OCI-LY7 (cell line): Measurements from ENCODE around the gene TNRC6C. TPM values are rescaled to one million over a fixed set of nuclear protein-coding genes. Genes with fewer than 3 reads are reported as not detected.

Source experiments
- BruUV-seq: library from RNA; stranded (reverse); fragments of 400-500 nt; replicated peaks from 2 replicates; lab custom pipeline; 2021; lab: Mats Ljungman, UMichigan
- CTCF ChIA-PET: fragments of 300-600 bp; sonication (Branson Sonifier 250); formaldehyde crosslinking; loops from one replicate; lab custom pipeline; 2022; ENCODE audit warnings: antibody characterized with exemption; ENCODE audit not compliant: unreplicated experiment; lab: Charles Lee
- POLR2A ChIA-PET: fragments of 300-600 bp; sonication (Branson Sonifier 250); formaldehyde crosslinking; loops from one replicate; lab custom pipeline; 2022; ENCODE audit warnings: antibody characterized with exemption; lab: Charles Lee
- DNase-seq: peaks from one replicate; pipeline ENCODE4 v3.0.0-alpha.2; 2015; ENCODE audit warnings: low spot score
- H2AFZ ChIP-seq: fragments of 200-600 bp; sonication (generic), shearing (Covaris generic); 2 replicates; pipeline ENCODE4 v1.6.1; 2014; ENCODE audit warnings: mild to moderate bottlenecking, antibody characterized with exemption, low read length, moderate library complexity
- H3K27ac ChIP-seq: fragments of 200-600 bp; sonication (generic); 2 replicates; pipeline ENCODE4 v1.5.1; 2014; ENCODE audit warnings: mixed run types, low read depth, mild to moderate bottlenecking, moderate library complexity, low read length, inconsistent platforms; ENCODE audit not compliant: poor library complexity, severe bottlenecking
- H3K36me3 ChIP-seq: fragments of 200-600 bp; sonication (generic); 2 replicates; pipeline ENCODE4 v1.6.1; 2014; ENCODE audit warnings: mild to moderate bottlenecking, antibody characterized with exemption, low read length, moderate library complexity, mixed read lengths; ENCODE audit not compliant: insufficient read depth
- H3K4me1 ChIP-seq: fragments of 200-600 bp; sonication (generic); 2 replicates; pipeline ENCODE4 v1.5.1; 2014; ENCODE audit warnings: mild to moderate bottlenecking, low read length; ENCODE audit not compliant: insufficient read depth, poor library complexity, severe bottlenecking
- H3K4me2 ChIP-seq: fragments of 200-600 bp; sonication (generic); 2 replicates; pipeline ENCODE4 v1.6.1; 2014; ENCODE audit warnings: mild to moderate bottlenecking, low read length
- H3K4me3 ChIP-seq: fragments of 200-600 bp; sonication (generic); 2 replicates; pipeline ENCODE4 v1.5.1; 2014; ENCODE audit warnings: mild to moderate bottlenecking, low read depth, low read length; ENCODE audit not compliant: poor library complexity, severe bottlenecking
- H3K79me2 ChIP-seq: fragments of 200-600 bp; sonication (generic); 2 replicates; pipeline ENCODE4 v1.6.1; 2016; ENCODE audit warnings: low read depth, mild to moderate bottlenecking, low read length, moderate library complexity, mixed read lengths; ENCODE audit not compliant: insufficient read depth
- H3K9me2 ChIP-seq: fragments of 200-600 bp; sonication (generic); 2 replicates; pipeline ENCODE4 v1.6.1; 2016; ENCODE audit warnings: mild to moderate bottlenecking, low read length, mixed read lengths; ENCODE audit not compliant: insufficient read depth
- H3K9me3 ChIP-seq: fragments of 200-600 bp; sonication (generic); 2 replicates; pipeline ENCODE4 v1.6.1; 2014; ENCODE audit warnings: mild to moderate bottlenecking, mixed run types, low read length, mixed read lengths
- H4K20me1 ChIP-seq: fragments of 200-600 bp; sonication (generic); 2 replicates; pipeline ENCODE4 v1.6.1; 2014; ENCODE audit warnings: mild to moderate bottlenecking, antibody characterized with exemption, low read length, moderate library complexity, mixed read lengths; ENCODE audit not compliant: insufficient read depth
- CTCF ChIP-seq: fragments of 200-600 bp; sonication (generic); conservative IDR thresholded peaks from 2 replicates; pipeline ENCODE4 v1.5.1; 2014; ENCODE audit warnings: mild to moderate bottlenecking, antibody characterized with exemption, low read length, moderate library complexity, mixed read lengths
- EZH2phosphoT487 ChIP-seq: fragments of 200-600 bp; sonication (generic); IDR thresholded peaks from 2 replicates; pipeline ENCODE4 v1.6.1; 2018; ENCODE audit warnings: low read depth, borderline replicate concordance, mild to moderate bottlenecking, mixed run types, antibody characterized with exemption, low read length, moderate library complexity, mixed read lengths
- intact Hi-C: fragments of 100-400 bp; cut with micrococcal nuclease; formaldehyde crosslinking; loops from one replicate; pipeline ENCODE4 v1.10.0; 2022; ENCODE audit not compliant: unreplicated experiment
- total RNA-seq, 2 experiments: library from RNA; depleted of rRNA in 1 of 2; stranded (reverse); fragments of >200 nt in 1 of 2; shearing (Covaris generic) in 1 of 2; gene quantifications; 2 replicates each; pipeline ENCODE4 v1.2.3, GENCODE V29; 2014 to 2022

Gene TNRC6C
- total RNA-seq, 2 experiments from 2014 or later, result 8.5 to 25.2 TPM

GRCh38 chr17:78142119-78142861, 183.8 kb downstream of the TNRC6C start:
- BruUV-seq, result TSS peak; percentile 41
- H2AFZ ChIP-seq, result no peak overlapping the region
- no peaks in the 10 kb centered on the region for H3K79me2 ChIP-seq
- TF ChIP-seq EZH2phosphoT487 (no peak), CTCF (no peak)
- DNase-seq, result no peak
- H3K9me2 ChIP-seq, result no peaks in the 10 kb centered on the region
- H4K20me1 ChIP-seq, result no peaks in the 10 kb centered on the region
- peaks cover 27% of the 10 kb centered on the region for H3K4me1 ChIP-seq
- H3K9me3 ChIP-seq, result no peaks in the 10 kb centered on the region
- CTCF ChIA-PET, result no interaction called here
- no peak overlapping the region for H3K27ac ChIP-seq
- H3K4me3 ChIP-seq, result no peak overlapping the region
- intact Hi-C loops, result no loop called here
- no peak overlapping the region for H3K4me2 ChIP-seq
- H3K36me3 ChIP-seq, result peaks cover 19% of the 10 kb centered on the region
- POLR2A ChIA-PET, result interaction anchor here (0.6 kb wide), 1 partner anchor 8 kb away, joined by 3 read pairs; no protein-coding TSS in a partner anchor

- no peaks in the 10 kb centered on the region for H4K20me1 ChIP-seq
- TF ChIP-seq EZH2phosphoT487 (no peak), CTCF (no peak)
- H3K27ac ChIP-seq, result no peak overlapping the region
- CTCF ChIA-PET, result interaction anchor here (0.6 kb wide), 1 partner anchor 26 kb away, joined by 3 read pairs; no protein-coding TSS in a partner anchor
- no peak overlapping the region for H3K4me3 ChIP-seq
- peaks cover 36% of the 10 kb centered on the region for H3K4me1 ChIP-seq
- H3K36me3 ChIP-seq, result peaks cover 13% of the 10 kb centered on the region
- DNase-seq, result no peak
- H3K4me2 ChIP-seq, result no peak overlapping the region
- intact Hi-C loops, result no loop called here
- H3K79me2 ChIP-seq, result no peaks in the 10 kb centered on the region
- no peaks in the 10 kb centered on the region for H3K9me3 ChIP-seq
- no peaks in the 10 kb centered on the region for H3K9me2 ChIP-seq
- H2AFZ ChIP-seq, result no peak overlapping the region
- BruUV-seq, result no TSS peak
- POLR2A ChIA-PET, result interaction anchor here (1.0 kb wide), 1 partner anchor 8 kb away, joined by 3 read pairs; no protein-coding TSS in a partner anchor
These were observed 185.0 kb downstream of the TNRC6C start for GRCh38 chr17:78143214-78144146.
